ENCODE data around the gene ERC2.

The ERC2 gene

GRCh38 chr3:55498520-55498919, 969.7 kb downstream of the ERC2 start:
- no peak for DNase-seq

- no peak for DNase-seq
Measured at GRCh38 chr3:55497250-55497649, 971.0 kb downstream of the ERC2 start.

DNA sequence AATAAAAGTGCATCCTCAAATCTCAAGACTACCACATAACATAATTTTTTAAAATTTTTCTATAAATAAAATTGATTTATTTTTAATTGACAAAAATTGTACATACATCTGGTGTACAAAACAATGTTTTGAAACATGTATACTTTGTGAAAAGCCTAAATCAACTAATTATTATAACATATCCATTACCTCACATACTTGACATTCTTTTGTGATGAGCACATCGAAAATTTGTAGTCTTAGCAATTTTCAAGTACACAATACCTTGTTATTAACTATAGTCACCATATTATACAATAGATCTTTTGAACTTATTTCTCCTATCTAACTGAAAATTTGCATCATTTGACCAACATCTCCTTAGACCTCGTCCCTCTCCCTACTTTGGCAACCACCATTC, 973.3 kb downstream of the ERC2 start:
- no peak for DNase-seq

DNA sequence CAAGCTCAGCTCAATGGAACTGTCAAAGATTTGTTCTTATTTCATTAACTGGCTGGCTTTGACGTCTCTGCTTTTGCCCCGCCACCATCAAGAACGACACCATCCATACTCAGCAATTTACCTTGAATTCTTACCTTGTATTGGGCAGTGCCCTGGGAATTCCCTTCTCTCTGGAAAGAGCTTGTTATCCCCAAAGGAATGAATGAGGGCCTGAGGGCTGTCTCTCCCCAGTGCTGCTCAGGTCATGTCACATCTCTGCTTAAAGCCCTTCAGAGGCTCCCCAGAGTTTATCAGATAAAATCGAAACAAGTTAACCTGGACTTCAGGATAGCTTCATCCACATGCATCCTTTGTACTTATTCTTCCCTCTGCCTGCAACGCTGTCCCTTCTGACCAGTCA, 975.3 kb downstream of the ERC2 start:
- DNase-seq, result no peak

DNA sequence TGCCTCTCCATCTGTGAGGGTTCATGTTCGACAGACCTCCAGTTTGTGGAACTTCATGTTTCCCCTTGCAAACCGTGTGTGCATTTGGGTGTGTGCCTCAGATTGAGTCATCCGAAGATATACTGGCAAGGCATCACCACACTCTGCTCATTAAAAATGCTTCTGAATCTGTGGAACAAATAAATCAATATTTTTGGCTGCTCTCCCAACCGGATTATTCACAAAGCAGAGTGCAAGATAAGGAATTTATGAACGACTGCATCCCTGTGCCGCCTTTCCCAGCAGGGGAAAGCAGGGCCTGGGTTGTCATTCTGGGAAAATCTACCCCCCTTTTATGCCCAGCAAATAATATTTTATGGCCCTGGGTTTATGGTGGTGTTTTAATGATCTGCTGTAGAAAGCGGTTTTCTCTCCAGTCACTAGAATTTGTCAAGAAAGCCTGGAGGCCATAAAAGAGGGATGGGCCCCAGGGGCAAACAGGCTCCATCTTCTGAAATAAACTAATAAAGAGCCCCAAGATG, 976.9 kb downstream of the ERC2 start:
- DNase-seq, result no peak

DNA sequence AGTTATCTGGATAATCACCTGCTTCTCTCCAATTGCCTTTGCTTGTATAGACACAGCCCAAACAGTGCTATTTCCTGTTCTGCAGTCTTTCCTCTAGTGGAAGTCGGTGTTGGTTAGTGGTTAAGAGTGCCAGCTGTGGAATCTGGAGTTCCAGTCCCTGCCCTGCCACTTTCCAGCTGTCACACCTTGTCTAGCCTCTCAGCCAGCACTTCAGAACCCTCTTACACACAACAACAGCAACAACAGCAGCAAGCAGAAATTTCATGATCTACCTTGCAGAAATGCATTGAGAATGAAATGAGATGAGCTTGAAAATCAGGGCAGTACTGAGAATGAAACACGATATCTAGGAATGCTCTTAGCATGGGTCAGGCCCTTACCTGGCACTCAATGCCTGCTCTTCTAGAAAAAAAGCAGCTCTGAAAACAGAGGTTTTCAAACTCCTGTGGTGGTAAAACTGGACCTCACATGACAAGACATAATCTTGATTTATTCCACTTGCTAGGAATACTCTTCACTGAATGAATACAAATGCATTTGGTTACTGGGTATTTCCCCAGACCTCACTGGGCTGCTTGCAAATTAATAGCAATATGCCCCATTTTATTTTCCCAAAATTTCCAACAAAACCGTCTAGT, 977.9 kb downstream of the ERC2 start:
- no peak for DNase-seq

DNA sequence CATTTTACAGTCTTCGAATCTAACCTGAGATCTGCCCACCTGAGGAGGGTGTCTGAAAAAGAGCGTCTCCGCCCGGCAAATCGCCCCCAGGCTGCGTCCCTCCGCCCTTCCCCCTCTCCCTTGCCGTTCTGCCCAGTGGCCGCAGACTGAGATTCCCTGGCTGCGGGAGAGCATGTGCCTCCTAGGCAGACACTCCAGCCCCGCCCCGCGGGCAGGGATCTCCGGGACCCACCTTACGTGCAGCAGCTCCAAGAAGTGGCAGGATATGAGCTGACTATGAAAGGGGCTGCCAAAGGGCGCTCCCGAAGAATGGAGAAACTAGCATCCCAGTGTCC, 978.5 kb downstream of the ERC2 start:
- DNase-seq, result no peak

GRCh38 chr3:55488398-55489055, 979.7 kb downstream of the ERC2 start:
- DNase-seq, result no peak

- no peak for DNase-seq
Measured at GRCh38 chr3:55487381-55488241, 980.7 kb downstream of the ERC2 start.

DNA sequence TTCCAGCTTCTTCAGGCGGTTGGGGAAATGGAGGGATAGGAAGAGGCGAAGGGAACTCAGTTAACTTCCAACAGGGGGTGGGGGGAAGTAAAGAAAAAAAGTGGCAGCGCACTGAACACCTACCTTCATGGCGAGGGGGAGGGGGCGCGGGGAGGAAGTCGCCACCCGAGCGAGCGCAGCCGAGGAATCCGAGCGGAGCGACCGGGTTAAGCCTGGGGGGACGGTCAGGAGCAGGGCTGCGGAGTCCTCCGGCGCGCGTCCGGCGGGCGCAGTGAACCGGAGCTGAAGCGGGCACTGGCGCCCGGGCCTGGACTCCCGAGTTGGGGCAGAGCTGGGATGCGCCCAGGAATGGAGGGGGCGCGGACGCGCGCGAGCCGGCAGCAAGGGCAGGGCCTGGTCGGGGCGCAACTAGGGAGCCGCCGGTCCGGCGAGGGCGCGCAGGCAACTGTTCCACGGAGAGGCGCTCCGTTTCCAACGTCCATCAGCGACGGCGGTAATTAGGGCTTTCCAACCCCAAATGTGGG, 981.3 kb downstream of the ERC2 start, which contains the start of gene WNT5A:
Gene WNT5A, minus strand, starts transcription at position 450 of the 524 bp plus-strand sequence. Its CDS starts 321 bp downstream, at position 129.
- no peak for DNase-seq

DNA sequence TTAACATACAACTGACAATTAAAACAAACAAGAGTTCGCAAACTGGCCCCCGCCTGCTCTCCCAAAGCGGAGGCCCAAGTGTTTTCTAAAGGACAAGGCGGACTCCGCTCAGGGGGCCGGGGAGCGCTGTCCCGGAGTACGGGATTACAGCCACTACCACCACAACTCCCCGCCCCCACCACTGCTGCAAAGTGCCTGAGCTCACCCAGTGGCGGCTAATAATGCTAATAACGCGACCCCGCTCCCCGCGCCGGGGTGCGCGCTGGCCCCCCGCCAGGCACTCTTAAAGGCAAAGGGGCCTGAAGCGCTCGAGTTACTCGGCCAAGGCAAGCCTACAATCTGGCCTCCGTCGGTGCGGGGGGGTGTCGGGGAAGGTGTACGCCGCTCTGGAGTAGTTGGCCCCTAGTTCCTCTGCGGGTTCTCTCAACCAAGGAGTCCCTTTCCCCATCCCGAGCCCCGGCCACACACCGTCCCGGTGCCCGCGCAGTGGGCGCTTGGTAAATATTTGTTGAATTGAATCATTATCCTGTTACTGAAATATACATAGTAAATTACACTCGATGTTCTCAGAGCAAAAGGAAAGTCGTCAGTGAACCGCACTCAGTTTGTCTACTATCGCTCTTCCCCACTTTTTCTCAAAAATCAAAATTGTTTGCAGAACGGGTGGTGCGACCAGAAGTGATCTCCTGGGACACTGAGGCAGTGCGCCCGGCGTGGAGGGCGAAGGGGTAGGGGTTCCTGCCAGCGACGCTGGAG, 982.0 kb downstream of the ERC2 start:
- DNase-seq, result no peak

DNA sequence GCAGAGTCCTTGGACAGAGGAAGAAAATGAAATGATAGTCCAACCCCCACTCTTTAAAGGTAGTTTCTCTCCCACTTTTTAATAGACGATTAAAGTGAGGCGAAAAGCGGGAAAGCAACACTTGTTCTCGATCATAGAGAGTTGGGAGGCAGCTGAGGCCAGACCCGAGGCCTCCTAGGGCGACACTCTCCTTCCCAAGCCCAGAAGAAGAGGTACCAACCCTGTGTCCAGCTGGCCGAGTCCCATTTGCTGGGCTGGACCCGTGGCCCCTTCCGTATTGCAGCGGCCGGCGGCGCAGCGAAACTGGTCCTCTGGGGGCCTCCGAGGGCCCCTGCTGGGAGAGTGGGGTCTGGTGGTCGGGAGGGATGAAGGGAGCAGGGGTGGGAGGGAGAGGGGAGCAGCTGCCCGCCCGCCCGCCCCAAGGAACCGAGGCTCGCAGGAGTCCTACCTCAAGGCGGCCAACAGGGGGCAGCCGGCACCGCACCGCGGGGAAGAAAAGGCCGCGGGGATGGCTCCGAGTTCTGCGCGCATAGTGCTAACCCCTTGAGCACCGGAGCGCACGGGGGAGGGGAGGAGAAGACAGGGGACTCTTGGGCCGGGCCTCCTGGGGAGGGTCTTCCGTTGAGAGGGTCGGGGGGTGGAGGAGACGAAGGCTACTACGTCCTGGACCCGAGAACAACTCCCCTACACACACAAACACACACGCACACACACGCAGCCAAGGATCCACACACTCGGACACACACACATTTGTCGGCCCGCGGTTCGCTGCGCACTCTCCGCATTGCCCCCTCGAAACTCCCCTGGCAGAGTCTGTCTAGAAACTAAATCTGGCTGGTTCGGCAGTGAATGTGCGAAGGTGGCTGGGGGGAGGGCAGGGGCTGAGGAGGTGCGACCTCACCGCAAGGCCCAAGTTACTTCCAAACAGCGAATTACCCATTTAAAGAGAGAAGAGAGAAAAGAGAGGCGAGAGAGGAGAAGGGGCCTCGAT, 983.2 kb downstream of the ERC2 start:
- peak; percentile 34 for DNase-seq

DNA sequence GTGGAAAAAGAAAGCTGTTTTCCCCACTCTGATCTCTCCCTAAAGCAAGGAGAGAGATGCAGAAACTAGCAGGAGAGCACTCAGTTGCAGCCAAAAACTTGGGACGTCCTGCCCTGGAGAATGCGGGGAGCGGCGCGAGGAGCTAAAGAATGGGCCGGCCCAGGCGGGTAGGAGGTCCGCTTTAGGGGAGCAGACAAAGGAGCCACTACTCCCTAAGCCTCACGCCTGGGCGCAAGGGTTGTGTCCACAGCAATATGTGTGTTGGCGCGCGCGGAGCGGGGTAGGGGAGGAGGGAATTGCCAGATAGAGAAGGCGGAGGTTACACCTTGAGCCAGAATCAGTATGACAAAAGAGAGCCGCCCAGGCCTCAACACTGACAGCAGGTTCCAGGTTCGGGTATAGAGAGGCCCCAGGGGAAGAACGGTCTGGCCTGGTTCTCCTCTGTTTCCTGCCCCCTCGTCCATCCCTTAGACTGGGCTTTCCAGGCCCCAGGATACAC, 984.0 kb downstream of the ERC2 start:
- DNase-seq, result no peak

GRCh38 chr3:55483196-55484095, 984.8 kb downstream of the ERC2 start:
- DNase-seq, result no peak

DNA sequence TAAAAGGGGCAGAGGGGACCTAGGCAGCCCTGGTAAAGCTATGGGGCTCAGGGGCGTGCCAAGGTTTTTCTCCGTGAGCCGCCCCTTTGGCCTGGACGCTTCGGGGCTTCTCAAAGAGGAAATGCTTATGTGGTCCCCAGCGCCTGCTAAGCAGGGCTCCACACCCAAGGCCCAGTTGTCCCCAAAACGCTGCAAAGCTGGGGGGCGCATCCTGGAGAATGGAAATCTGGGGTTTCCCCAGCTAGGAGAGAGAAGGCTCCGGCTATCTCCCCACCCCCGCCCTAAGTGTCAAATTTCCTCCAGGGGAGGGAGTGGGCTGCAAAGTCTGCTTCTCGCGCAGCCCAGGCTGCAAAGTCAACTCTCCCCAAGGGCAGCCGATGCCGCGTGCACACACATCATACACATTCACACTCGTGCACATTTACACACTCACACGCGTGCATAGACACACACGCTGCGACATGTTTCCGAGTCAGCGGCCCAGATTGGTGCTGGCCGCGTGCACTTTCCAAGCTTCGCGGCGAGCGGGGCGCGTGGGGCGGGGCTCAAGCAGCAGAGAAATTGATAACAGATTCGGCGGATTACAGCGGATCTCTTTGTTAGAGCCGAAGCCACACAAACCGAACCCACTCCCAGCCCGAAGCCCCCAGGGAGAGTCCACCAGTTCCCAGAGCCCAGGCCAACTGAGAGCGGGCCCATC, 985.6 kb downstream of the ERC2 start:
- DNase-seq, result no peak

DNA sequence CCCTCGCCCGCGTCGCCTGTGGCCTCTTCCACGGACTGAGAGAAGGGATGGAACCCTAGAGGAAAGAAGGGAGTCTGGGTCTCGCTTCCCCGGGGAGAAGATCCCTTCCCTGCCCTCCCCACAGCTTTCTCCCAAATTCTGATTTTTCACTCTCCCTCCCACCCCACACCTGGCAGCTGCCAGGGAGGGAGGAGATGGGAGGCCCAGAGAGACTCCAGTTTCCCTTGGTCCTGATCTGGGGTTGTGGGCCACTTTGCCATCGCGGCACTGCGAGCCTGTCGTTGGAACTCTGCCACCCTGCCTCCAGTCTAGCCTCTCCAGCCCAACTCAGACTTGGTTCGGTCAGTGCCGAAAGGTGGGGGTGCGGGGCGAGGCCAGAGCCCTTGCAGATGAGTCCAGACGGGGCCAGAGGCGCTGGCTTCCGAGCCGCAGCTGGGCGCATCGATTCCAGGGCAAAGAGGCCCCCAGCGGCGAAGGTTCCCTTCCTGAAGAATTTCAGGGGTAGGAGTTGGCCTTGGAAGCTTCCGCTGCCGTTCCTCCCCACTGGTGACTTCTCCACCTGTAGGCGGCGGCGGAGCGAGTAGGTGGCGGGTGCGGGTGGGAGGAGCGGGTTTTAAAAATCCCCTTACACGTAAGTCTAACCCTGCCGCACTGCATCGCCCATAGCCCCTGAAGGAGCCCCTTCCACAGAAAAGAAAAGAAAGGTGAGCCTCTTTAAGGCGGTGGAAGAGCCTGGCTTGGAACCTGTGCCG, 986.3 kb downstream of the ERC2 start:
- DNase-seq, result no peak

- DNase-seq, result no peak
Measured at GRCh38 chr3:55480911-55481743, 987.1 kb downstream of the ERC2 start.

Data from DMS153 (cell line).